Embryonic facial prominence (tissue), 1 donor: ENCODE data around the gene SOCS6.
"Not testable (repeated sequence)": the region's sequence is repeated elsewhere in the genome, so short reads cannot be mapped to it uniquely, and the experiment has no call there.

ENCODE experiments used
- DNase-seq: peaks from one replicate; pipeline ENCODE4 v3.0.0-alpha.2; 2016; ENCODE audit errors: extremely low spot score

The SOCS6 gene, protein sequence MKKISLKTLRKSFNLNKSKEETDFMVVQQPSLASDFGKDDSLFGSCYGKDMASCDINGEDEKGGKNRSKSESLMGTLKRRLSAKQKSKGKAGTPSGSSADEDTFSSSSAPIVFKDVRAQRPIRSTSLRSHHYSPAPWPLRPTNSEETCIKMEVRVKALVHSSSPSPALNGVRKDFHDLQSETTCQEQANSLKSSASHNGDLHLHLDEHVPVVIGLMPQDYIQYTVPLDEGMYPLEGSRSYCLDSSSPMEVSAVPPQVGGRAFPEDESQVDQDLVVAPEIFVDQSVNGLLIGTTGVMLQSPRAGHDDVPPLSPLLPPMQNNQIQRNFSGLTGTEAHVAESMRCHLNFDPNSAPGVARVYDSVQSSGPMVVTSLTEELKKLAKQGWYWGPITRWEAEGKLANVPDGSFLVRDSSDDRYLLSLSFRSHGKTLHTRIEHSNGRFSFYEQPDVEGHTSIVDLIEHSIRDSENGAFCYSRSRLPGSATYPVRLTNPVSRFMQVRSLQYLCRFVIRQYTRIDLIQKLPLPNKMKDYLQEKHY

DNA sequence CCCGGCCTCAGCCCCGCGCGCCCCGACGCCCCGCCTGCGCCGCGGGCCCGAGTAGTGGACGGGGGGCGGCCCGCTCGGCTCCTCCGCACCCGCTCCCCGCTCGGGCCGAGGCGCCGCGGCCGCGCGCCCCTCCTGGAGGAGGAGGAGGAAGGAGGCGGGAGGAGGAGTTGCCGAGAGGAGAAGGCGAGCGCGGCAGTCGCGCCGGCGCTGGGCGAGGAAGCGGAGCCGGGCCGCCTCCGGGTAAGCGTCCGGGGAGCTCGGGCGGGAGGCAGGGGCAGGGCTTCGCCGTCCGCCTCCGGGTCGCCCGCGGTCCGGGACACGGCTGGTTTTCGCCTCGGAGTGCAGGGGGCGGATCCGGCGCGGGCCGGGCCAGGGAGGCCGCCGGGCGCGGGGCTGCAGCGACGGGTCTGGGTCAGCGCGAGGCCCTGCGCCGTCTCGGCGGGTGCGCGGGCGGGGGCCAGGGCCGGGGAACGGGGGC lies at the start of gene SOCS6:
Gene SOCS6, plus strand, starts transcription at position 195 of the 478 bp plus-strand sequence. CDS start 35,624 bp downstream, outside the sequence.
- no peak for DNase-seq

DNA sequence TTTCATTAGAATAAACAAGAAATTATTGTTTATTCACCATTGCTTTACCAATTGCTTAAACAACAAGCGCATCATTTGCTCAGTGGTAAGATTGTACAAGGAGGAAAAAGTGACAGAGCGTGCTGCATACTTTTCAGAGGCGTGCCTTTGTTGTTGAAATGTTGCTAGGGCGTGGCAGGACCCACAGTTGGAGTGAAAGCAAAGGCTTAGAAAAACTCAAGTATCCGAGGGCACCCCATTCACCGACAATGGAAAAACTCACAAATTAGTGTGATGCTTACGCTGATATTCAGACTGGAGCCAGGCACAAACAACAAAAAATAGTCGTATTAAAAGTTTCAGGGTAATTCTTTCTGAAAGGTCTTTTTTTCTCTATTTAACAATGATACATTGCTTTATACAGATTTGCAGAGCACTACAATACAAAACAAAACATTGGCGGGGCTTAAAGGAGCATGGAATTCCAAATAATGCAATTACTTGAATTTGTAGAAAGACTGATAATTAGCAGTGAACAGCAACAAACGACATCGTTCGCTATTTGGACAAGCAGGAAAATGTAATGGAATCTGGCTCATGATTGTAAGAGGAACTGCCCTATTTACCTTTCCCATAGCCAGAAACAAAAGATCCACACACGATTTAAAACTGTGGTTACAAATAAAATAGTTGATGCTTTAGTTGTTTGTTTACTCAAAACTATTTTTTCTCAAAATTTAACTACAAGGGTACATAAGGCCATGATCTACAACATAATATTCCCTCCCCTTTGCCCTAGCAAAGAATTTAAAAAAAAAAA lies 45.5 kb upstream of the SOCS6 start:
- no peak for DNase-seq

DNA sequence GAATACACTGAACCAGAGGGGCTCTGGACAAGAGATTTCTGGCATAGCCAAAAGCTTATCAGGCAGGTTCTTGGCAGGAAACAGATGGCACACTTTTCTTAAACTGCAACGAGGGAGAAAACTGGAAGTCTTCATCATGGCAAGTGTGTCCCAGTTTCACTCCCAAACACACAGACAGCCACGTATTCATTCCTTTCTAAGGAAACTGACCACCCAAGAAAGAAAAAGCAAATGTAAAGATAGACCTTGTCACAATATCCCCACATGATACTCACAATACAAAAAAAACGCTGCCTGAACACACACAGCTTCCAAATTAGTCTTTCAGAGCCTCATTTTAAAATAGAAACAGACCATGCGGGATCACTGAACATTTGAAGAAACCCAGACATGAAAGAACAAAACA lies 42.8 kb upstream of the SOCS6 start:
- no peak for DNase-seq

DNA sequence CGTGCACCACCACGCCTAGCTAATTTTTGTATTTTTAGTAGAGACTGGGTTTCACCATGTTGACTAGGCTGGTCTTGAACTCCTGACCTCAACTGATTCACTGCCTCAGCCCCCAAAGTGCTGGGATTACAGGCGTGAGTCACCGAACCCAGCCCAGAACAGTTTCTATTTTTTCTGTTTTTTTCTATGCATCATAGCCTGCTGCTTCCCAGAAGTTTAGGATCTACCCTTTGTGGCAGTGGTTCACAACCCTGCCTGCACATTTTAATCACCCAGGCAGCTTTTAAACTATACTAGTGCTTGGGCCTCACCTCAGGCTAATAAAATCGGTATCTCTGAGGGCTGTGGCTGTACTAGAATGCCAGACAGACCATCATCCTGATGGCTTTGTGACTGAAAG lies 39.7 kb upstream of the SOCS6 start:
- DNase-seq = no peak

DNA sequence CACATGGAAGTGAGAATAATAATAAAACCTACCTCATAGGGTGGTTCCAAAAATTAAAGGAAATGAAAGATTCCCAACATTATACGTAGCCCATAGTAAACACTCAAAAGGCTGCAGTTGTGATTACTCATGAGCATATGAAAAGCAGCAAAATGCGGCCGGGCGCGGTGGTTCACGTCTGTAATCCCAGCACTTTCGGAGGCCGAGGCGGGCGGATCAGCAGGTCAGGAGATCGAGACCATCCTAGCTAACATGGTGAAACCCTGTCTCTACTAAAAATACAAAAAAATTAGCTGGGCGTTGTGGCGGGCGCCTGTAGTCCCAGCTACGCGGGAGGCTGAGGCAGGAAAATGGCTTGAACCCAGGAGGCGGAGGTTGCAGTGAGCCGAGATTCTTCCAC lies 39.0 kb upstream of the SOCS6 start:
- DNase-seq = not testable (repeated sequence)

DNA sequence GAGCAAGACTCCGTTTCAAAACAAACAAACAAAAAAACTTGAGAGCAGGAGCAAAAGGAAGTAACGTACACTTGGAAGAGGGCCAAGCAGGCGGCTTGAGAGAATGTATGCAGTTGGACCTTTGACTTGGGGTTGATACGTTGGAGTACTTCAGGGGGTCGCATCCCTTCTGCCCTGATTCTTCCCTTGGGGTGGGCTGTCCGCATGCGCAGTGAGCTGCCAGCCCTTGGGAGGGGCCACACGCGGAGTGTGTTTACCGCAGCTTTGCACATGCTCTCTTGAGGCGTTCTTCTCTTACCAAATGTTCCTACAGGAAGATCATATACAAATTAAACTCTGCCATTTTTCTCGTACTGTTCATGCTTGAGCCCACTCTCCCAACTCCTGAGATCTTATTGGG lies 38.1 kb upstream of the SOCS6 start:
- no peak for DNase-seq

DNA sequence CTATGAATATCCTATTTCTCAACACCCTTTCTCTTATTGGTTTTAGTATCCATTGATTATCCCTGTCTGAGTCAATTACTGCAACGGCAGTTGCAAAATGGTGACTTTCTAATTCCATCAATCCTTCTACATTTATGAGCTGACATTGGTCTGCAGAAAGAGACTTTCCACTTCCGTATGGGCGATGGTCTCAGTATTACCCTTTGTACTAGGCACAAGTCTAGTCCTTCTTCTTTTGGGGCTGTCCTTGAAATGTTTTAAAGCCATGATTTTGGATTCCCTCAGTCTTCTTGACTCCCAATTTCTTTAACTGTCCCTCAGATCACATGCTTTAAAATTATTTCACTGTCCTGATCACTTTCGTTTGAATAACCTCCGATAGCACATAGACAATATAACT lies 32.7 kb upstream of the SOCS6 start:
- no peak for DNase-seq

DNA sequence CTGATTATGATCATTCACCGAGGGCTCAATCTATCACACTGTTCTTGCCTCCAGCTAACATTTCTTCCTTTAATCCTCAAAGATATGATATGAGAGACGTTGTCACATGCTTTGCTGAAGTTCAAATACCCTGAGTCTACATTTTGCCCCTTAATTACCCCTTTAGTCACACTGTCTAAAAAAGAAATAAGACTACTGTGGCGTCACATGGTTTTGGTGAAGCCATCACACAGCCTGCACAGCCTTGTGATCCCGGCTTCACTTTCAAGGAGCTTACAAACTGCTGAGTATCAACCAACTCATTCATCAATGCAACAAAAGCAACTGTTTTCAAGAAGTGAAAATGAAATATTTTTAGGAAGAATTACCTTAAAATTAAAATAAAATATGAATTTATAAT lies 31.9 kb upstream of the SOCS6 start:
- DNase-seq = no peak

DNA sequence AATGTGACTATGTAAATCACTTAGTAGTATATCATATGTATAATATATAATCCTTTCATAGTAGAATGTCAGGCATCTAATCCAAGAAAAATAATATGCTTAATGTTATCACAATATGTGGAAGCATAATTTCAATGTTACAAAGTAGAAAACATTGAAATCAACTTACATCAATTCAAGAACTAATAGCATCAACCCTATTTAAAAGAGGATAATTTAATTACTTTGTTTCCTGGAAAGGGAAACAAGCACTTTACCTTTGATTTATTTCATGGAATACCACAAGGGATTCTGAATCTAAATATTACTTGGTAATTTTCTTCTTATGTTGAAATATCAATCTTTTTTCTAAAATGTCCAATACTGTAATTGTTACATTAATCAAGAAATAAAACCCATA lies 30.6 kb upstream of the SOCS6 start:
- DNase-seq = no peak

DNA sequence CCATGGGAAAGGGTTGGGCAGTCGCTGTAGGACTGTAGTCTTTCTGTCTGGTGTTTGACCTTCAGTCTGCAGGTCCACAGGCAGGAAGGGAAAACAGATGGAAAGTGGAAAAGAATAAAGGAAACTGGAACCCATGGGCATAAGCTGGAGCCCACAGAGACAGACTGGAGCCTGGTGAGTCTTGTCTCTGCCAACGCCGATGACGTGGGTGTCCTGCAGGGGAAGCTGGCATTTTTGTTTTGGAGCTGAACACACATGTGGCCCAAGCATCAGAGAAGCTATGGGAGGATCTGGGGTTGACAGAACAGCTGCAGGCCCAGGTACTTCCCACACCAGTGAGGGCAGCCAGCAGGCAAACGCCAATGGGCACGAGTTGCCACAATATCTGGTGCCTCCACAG lies 28.2 kb upstream of the SOCS6 start:
- no peak for DNase-seq

DNA sequence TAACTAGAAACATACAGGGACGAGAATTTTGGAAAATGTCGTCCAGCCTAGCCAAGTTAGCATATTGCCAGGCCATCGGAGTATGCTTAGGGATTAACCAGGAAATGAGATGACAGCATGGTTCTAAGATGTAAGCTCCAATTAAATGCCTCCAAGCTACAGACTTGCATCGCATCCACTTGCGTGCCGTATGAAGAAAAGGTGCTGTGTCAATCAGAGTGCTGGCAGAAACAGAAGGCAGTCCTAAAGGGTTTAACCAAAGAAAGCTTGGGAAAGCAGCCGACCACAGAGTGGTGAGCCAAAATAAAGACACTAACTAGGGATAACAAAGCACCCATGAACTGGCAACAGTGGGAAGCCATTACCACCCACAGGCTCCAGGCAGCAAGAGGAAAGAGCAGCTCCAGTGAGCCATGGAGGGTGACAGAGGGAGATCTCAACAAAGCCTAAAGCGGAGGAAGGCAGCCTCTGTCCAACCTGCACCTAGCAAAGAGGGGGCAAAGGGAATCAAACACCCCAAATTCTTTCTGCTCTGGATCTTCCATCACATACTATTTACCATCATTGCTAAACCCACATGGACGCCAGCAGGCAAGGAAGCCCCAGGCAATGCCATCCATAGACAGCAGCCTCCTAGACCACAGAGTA lies 27.6 kb upstream of the SOCS6 start:
- DNase-seq = no peak

DNA sequence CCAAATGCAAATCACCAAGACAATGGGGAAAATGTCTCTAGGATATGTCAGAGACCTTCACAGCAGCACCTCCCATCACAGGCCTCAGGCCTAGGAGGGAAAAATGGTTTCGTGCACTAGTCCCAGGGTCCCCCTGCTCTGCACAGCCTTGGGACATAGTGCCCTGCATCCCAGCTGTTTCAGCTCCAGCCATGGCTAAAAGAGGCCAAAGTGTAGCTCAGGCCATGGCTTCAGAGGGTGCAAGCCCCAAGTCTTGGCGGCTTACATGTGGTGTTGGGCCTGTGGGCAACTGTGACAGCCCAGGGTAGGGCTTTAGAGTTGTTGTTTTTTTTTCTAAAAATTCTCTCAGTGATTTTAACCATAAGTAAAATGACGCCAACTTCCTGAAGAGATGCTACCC lies 25.5 kb upstream of the SOCS6 start:
- no peak for DNase-seq

DNA sequence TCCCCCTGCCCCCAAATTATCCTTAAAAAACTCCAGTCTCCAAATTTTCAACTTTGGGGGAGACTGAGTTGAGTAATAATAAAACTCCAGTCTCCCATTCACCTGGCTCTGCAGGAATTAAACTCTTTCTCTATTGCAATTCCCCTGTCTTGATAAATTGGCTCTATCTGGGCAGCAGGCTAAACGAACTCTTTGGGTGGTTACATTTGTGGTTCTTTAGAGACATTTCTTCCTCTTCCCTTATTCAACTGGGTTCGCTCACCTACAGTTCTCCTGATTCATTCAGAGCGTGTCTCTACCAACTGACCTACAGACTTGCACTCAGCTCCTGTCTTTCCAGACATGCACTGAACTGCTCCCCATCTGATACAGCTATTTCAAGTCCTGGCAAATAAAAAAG lies 17.1 kb upstream of the SOCS6 start:
- no peak for DNase-seq

DNA sequence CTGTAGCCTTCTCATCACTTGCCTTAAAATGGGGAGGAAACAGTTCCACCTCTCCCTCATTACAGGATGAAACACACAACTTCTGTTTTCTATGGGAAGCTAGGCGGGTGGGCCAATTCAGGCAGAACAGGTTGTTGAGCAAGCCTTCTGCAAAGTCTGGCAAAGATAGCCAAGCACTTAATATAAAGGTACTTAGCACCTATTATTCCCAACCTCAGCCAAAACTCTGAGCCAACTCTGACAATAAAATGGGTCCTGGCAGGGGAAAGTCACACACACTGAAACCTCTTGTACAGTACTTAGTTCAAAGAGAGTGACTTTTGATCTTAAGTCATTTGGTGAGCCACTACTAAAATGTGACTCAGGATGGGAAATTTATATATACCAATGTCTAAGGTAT lies 15.8 kb upstream of the SOCS6 start:
- DNase-seq = no peak

DNA sequence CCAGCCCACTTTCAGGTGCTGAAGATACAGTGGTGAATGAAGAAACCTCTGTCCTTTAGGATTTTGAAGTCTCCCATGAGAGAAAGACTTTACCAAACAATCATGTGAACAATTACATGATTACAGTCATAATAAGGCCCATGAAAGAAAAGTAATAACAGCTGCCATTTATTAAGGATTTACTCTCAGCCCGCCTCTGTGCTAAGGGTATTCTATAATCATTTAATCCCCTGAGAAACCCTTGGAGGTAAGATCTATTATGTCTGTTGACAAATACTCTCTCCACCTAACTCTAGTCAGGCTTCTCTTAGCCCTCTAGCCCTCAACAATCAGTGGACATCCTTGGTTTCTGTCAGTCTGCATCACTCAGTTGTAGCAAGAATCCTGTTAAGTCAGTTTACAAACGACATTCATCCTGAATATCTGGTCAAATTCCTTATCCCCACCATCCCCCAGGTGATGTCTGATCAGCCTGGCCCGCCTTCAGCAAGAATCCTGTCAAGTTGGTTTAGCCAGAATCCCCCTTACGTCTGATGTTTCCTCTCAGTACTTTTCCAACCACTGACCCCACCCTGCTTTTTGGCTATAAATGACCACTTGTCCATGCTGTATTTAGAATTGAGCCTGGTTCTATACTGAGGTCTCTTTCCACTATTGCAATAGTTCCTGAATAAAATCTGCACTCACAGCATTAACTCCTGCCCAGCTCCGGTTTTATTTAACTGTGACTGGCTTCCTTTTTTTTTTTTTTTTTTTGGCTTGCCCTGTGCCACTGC lies 12.2 kb upstream of the SOCS6 start:
- DNase-seq = no peak

DNA sequence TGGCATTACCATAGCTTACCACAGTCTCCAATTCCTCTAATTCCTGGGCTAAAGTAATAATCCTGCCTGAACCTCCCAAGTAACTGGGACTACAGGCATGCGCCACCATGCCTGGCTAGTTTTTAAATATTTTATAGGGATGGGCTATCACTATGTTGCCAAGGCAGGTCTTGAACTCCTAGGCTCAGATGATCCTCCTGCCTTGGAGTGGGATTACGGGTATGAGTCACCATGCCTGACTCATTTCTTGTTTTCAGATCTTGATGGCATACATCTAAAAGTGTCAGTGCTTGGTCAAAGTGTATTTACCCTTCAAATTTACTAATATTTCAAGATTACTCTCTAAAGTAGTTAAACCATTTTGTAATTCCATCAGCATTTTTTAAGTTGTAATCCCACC lies 9.4 kb upstream of the SOCS6 start:
- no peak for DNase-seq

DNA sequence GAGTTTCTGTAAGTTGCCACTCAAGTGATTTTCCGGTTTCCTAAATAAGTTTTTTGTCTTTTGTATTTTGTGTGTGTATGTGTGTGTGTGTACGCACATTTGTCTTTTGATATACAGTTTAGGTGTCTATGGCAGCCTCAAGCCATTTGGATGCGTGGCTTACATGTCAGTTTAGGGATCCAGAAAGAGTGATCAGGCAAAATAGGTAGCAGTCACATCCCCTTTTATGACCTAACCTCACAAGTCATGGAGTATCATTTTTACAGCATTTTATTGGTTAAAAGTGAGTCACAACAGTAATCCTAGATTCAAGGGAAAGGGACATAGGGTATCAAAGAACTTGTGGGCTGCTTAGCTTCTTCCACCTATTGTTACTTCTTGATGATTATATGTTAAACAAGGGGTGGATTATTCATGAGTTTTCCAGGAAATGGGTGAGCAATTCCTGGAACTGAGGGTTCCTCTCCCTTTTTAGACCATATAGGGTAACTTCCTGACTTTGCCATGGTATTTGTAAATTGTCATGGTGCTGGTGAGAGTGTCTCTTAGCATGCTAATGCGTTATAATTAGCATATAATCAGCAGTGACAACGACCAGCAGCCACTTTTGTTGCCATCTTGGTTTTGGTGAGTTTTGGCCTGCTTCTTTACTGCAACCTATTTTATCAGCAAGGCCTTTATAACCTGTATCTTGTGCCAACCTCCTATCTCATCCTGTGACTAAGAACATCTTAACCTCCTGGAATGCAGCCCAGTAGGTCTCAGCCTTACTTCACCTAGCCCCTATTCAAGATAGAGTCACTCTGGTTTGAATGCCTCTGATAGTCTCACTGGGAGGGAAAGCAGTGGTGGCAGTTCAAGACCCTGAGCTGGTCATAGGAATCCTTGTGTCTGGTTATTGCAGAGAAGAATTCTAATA lies 8.6 kb upstream of the SOCS6 start:
- DNase-seq = no peak

DNA sequence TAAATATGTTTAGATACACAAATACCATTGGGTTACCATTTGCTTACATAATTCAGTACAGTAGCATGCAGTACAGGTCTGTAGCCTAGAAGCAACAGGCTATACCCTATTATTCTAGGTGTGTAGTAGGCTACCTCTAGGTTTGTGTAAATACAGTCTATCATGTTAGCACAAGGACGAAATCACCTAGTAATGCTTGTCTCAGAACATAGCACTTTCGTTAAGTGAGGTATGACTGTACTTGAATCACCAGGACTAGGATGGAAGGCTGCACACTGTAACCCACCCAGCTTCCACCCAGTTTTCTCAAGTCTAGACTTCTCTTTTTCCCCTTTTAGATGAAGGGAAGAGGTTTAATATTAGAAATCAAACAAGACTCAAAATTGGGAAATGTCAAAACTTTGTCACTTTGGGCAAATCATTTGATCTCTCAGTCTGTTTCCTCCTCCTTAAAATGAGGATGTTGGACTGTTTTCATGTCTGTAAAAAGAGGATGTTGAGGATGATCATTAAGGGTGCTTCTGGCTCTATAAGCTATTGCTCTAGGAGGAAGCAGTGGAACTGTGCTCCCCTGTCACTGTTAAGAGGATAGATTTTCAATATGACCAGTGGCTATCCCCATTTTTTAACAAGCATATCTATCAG lies 3.7 kb upstream of the SOCS6 start:
- no peak for DNase-seq

DNA sequence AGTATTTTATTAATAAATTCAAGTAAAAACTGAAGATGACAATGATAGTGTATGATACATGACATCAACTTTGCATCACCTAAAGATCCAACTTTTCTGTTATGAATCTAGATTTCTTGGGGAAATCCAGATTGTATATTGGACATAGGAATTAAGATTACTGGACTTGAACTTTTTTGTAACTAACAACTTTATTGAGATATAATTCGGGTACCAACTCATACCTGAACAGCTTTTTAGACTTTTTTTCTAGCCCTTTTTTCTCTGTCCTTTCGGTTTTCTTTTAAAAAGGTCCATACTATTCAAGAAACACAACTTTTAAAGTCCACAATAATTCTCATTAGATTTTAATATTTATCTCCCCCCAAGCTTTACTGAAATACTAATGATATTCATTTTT lies 1.1 kb upstream of the SOCS6 start:
- DNase-seq = no peak
